KMS-11 (cell line): ENCODE data around the gene SRSF2.
"Not testable (repeated sequence)": the region's sequence is repeated elsewhere in the genome, so short reads cannot be mapped to it uniquely, and the experiment has no call there.

ENCODE experiments used
- H2AFZ ChIP-seq: fragments of 200-600 bp; sonication (generic); 2 replicates; pipeline ENCODE4 v1.6.1; 2016; ENCODE audit warnings: antibody characterized with exemption, mixed run types, low read depth
- H3K27ac ChIP-seq: fragments of 200-600 bp; sonication (generic); 2 replicates; pipeline ENCODE4 v1.6.1; 2016; ENCODE audit warnings: mild to moderate bottlenecking, mixed run types
- H3K27me3 ChIP-seq: fragments of 200-600 bp; sonication (generic); 2 replicates; pipeline ENCODE4 v1.6.1; 2017; ENCODE audit warnings: mild to moderate bottlenecking, low read depth, mixed run types, moderate library complexity; ENCODE audit not compliant: insufficient read depth
- H3K36me3 ChIP-seq: fragments of 200-600 bp; sonication (generic); 2 replicates; pipeline ENCODE4 v1.6.1; 2017; ENCODE audit warnings: mild to moderate bottlenecking, mixed run types; ENCODE audit not compliant: insufficient read depth
- H3K4me1 ChIP-seq: fragments of 200-600 bp; sonication (generic); 2 replicates; pipeline ENCODE4 v1.6.1; 2016; ENCODE audit warnings: mild to moderate bottlenecking, low read depth, mixed run types; ENCODE audit not compliant: poor library complexity, severe bottlenecking
- H3K4me2 ChIP-seq: fragments of 200-600 bp; sonication (generic); 2 replicates; pipeline ENCODE4 v1.7.0; 2016; ENCODE audit warnings: mild to moderate bottlenecking, mixed run types
- H3K4me3 ChIP-seq: fragments of 200-600 bp; sonication (generic); IDR thresholded peaks from 2 replicates; pipeline ENCODE4 v1.6.1; 2017; ENCODE audit warnings: low read depth, low read length, mixed read lengths; ENCODE audit not compliant: insufficient read depth
- H3K79me2 ChIP-seq: fragments of 200-600 bp; sonication (generic); 2 replicates; pipeline ENCODE4 v1.6.1; 2016; ENCODE audit warnings: low read depth, mixed run types; ENCODE audit not compliant: insufficient read depth
- H3K9ac ChIP-seq: fragments of 200-600 bp; sonication (generic); 2 replicates; pipeline ENCODE4 v1.6.1; 2016; ENCODE audit warnings: mild to moderate bottlenecking, mixed run types
- H4K20me1 ChIP-seq: fragments of 200-600 bp; sonication (generic); 2 replicates; pipeline ENCODE4 v1.6.1; 2016; ENCODE audit warnings: mild to moderate bottlenecking, mixed run types; ENCODE audit not compliant: insufficient read depth
- TF ChIP-seq, protein P1 (sequence below): fragments of 200-600 bp; sonication (generic); conservative IDR thresholded peaks from 2 replicates; pipeline ENCODE4 v1.6.1; 2017; ENCODE audit warnings: low read depth, mild to moderate bottlenecking, antibody characterized with exemption, low read length, moderate library complexity, mixed read lengths

SRSF2 gene

DNA sequence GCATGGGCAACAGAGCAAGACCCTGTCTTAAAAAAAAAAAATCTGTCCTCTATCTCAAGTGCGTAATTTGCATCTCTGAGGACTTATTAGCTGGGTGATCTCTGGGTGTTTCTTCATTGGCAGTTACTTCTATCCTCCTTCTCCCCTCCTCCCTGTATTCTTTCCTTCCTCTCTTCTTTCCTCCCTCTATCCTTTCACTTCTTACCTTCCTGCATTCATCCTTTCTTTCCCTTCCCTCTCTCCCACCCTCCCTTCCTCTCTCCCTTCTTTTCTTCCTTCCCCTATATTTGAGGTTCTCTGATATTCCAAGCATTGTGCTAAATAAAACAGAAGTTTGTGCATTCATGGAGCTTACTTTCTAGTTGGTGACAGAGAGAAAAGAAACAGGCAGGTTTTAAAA is 11.5 kb upstream of the SRSF2 start:
- H3K79me2 ChIP-seq = no peaks in the 10 kb centered on the region
- H3K27ac ChIP-seq = no peak overlapping the region
- H3K27me3 ChIP-seq = no peaks in the 10 kb centered on the region
- no peaks in the 10 kb centered on the region for H4K20me1 ChIP-seq
- no peak overlapping the region for H3K9ac ChIP-seq
- peaks cover 31% of the 10 kb centered on the region for H3K4me1 ChIP-seq
- H3K36me3 ChIP-seq = no peaks in the 10 kb centered on the region
- H2AFZ ChIP-seq = no peak overlapping the region
- H3K4me2 ChIP-seq = no peak overlapping the region
- TF ChIP-seq, protein P1, sequence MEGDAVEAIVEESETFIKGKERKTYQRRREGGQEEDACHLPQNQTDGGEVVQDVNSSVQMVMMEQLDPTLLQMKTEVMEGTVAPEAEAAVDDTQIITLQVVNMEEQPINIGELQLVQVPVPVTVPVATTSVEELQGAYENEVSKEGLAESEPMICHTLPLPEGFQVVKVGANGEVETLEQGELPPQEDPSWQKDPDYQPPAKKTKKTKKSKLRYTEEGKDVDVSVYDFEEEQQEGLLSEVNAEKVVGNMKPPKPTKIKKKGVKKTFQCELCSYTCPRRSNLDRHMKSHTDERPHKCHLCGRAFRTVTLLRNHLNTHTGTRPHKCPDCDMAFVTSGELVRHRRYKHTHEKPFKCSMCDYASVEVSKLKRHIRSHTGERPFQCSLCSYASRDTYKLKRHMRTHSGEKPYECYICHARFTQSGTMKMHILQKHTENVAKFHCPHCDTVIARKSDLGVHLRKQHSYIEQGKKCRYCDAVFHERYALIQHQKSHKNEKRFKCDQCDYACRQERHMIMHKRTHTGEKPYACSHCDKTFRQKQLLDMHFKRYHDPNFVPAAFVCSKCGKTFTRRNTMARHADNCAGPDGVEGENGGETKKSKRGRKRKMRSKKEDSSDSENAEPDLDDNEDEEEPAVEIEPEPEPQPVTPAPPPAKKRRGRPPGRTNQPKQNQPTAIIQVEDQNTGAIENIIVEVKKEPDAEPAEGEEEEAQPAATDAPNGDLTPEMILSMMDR = no peak
- no peak overlapping the region for H3K4me3 ChIP-seq

DNA sequence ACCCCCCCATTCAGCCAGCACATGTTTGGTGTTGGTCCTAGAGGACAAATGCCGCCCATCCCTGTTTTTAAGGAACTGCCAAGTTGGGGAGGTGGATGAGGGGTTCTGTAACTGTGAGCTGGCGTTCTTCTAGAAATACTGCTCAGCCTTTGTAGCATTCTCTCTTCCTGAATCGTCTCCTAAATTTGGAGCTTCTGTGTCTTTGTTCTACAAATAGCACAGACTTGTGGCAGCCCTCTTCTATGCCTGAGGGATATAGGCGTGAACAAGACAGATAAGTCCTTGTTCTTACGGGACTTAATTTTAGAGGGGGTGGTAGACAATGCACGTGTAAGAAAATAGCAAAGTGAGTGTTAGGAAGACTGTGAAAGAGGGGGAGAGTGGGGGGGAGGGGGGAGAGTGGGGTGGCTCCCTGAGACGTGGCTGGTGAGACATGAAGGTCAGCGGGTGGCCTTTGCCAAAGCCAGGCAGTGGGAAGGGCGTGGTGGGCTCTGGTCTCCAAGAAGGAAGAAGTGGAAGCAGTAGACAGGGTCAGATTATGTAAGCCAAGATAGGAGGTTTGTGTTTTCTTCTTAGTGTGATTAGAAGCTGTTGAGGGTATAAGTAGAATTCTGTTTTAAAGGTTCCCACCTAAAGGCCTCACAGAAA is 10.7 kb upstream of the SRSF2 start:
- no peak overlapping the region for H3K9ac ChIP-seq
- H3K27me3 ChIP-seq = no peaks in the 10 kb centered on the region
- no peaks in the 10 kb centered on the region for H4K20me1 ChIP-seq
- H3K27ac ChIP-seq = no peak overlapping the region
- no peaks in the 10 kb centered on the region for H3K36me3 ChIP-seq
- TF ChIP-seq, protein P1 = no peak
- peaks cover 22% of the 10 kb centered on the region for H3K4me1 ChIP-seq
- no peak overlapping the region for H3K4me3 ChIP-seq
- no peak overlapping the region for H2AFZ ChIP-seq
- H3K79me2 ChIP-seq = no peaks in the 10 kb centered on the region
- no peak overlapping the region for H3K4me2 ChIP-seq

DNA sequence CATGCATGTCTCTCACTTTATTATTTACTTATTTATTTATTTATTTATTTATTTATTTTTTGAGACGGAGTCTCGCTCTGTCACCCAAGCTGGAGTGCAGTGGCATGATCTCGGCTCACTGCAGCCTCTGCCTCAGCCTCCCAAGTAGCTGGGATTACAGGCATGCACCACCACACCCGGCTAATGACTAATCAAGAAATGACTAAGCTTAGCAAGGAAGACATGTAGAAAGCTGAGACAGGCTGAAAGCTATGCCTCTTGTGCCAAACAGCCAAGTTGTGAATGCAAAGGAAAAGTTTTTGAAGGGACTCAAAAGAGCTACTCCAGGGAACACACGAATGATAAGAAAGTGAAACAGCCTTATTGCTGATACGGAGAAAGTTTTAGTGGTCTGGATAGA is 8.7 kb upstream of the SRSF2 start:
- H3K4me3 ChIP-seq, H3K27ac ChIP-seq, H3K4me2 ChIP-seq, H2AFZ ChIP-seq, H3K36me3 ChIP-seq, H4K20me1 ChIP-seq, H3K9ac ChIP-seq, H3K79me2 ChIP-seq, H3K27me3 ChIP-seq: not testable (repeated sequence)
- peaks cover 26% of the 10 kb centered on the region for H3K4me1 ChIP-seq

DNA sequence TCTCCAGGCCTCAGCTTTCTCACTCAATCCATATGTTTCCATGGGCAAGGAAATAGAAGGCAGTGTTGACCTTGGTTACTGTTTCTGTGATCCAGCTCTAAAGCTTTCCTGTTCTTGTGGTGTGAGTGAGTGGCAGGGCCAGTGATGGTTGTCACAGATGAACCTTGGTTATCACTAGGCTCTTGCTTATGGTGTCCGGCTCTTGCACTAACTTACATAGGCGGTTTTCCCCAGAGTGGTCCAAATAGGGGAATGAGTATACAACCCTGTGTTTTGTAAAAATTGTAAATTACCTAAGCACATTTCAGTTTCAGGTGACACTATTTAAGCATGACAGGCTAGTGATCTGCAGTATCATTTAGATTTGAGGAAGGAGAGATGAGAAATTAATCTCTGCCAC is 7.6 kb upstream of the SRSF2 start:
- Histone ChIP-seq H3K4me3 (no peak overlapping the region), H2AFZ (no peak overlapping the region), H3K36me3 (no peaks in the 10 kb centered on the region; the same call in 1 of the 2 replicates), H3K9ac (no peak overlapping the region), H3K27me3 (no peaks in the 10 kb centered on the region), H3K4me1 (peaks cover 35% of the 10 kb centered on the region), H4K20me1 (no peaks in the 10 kb centered on the region), H3K79me2 (peaks cover 1% of the 10 kb centered on the region; the same call in 1 of the 2 replicates), H3K27ac (no peak overlapping the region), H3K4me2 (no peak overlapping the region; the same call in 1 of the 2 replicates)
- TF ChIP-seq, protein P1 = no peak

DNA sequence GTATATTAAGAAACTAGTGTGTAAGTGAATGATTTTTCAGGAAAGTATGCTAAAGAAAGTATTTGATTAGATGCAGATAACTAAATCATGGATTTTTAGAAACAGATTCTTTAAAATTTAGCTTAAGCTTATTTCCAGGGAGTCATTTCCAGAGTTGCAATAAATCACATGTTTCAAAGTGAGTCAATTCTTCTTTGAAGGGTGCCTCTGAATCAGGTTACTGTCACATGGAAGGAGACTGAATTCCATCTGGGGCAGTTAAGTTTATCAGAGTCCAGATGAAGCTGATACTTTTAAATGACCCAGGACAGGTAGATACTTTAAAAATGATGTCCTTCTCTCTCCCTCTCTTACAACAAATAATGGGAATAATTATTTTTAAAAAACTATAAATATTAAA is 5.8 kb upstream of the SRSF2 start:
- Histone ChIP-seq H2AFZ (no peak overlapping the region), H3K27me3 (no peaks in the 10 kb centered on the region), H3K4me1 (peaks cover 45% of the 10 kb centered on the region), H3K27ac (no peak overlapping the region), H3K79me2 (peaks cover 19% of the 10 kb centered on the region; the same call in 1 of the 2 replicates), H3K9ac (no peak overlapping the region), H4K20me1 (no peaks in the 10 kb centered on the region), H3K4me2 (no peak overlapping the region), H3K4me3 (no peak overlapping the region), H3K36me3 (no peaks in the 10 kb centered on the region; the same call in 1 of the 2 replicates)
- TF ChIP-seq, protein P1 = no peak
